ENCODE data around the gene FMO2.

FMO2 gene

GRCh38 chr1:171256940-171257606, 72.0 kb downstream of the FMO2 start:
- H3K4me1 Mint-ChIP-seq, result peaks cover 6% of the 10 kb centered on the region
- H3K27me3 Mint-ChIP-seq, result peaks cover 33% of the 10 kb centered on the region
- H3K9me3 Mint-ChIP-seq, result no peaks in the 10 kb centered on the region
- H3K4me3 Mint-ChIP-seq, result no peak overlapping the region
- DNase-seq (no peak), ATAC-seq (no peak)
- no peak overlapping the region for H3K27ac Mint-ChIP-seq

GRCh38 chr1:171257607-171258076, 72.5 kb downstream of the FMO2 start:
- Mint-ChIP-seq H3K27me3 (peaks cover 27% of the 10 kb centered on the region), H3K4me1 (peaks cover under 1% of the 10 kb centered on the region), H3K27ac (no peak overlapping the region), H3K4me3 (no peak overlapping the region), H3K9me3 (no peaks in the 10 kb centered on the region)
- ATAC-seq (no peak), DNase-seq (no peak)

- Mint-ChIP-seq H3K4me3 (no peak overlapping the region), H3K4me1 (no peaks in the 10 kb centered on the region), H3K9me3 (no peaks in the 10 kb centered on the region), H3K27ac (no peak overlapping the region), H3K27me3 (peaks cover 19% of the 10 kb centered on the region)
- ATAC-seq (no peak), DNase-seq (no peak)
These were observed 73.3 kb downstream of the FMO2 start for GRCh38 chr1:171258429-171258828.

- H3K9me3 Mint-ChIP-seq, result no peaks in the 10 kb centered on the region
- peaks cover 19% of the 10 kb centered on the region for H3K27me3 Mint-ChIP-seq
- DNase-seq (no peak), ATAC-seq (no peak)
- H3K4me3 Mint-ChIP-seq, result no peak overlapping the region
- H3K27ac Mint-ChIP-seq, result no peak overlapping the region
- H3K4me1 Mint-ChIP-seq, result no peaks in the 10 kb centered on the region
These were observed 73.8 kb downstream of the FMO2 start for GRCh38 chr1:171258943-171259342.

Measured in stimulated activated naive CD8-positive, alpha-beta T cell treated with anti-CD3 and anti-CD28 coated beads, Interleukin-15, amount 100 ng/mL, for 72 hours (primary cell).